BE2C (cell line): ENCODE data around the gene BACH2.

Source experiments
- DNase-seq: peaks from one replicate; pipeline ENCODE4 v3.0.0-alpha.2; 2020
- H3K27me3 ChIP-seq: fragments of 250-450 bp; sonication (Bioruptor Pico); 2 replicates; pipeline ENCODE4 v1.5.1; 2020; ENCODE audit warnings: mild to moderate bottlenecking
- H3K36me3 ChIP-seq: fragments of 250-450 bp; sonication (Bioruptor Pico); 2 replicates; pipeline ENCODE4 v1.5.1; 2020; ENCODE audit warnings: mild to moderate bottlenecking
- H3K4me1 ChIP-seq: fragments of 250-450 bp; sonication (Bioruptor Pico); 2 replicates; pipeline ENCODE4 v1.5.1; 2020
- H3K4me3 ChIP-seq: 2 replicates; pipeline ENCODE4 v1.5.1; 2011; ENCODE audit warnings: low read depth, low read length
- H3K9me3 ChIP-seq: fragments of 250-450 bp; sonication (Bioruptor Pico); 2 replicates; pipeline ENCODE4 v1.5.1; 2020
- TF ChIP-seq, protein P1 (sequence below): IDR thresholded peaks from 2 replicates; pipeline ENCODE4 v1.5.1; 2012; ENCODE audit warnings: mild to moderate bottlenecking, low read depth, low read length

The BACH2 gene

DNA sequence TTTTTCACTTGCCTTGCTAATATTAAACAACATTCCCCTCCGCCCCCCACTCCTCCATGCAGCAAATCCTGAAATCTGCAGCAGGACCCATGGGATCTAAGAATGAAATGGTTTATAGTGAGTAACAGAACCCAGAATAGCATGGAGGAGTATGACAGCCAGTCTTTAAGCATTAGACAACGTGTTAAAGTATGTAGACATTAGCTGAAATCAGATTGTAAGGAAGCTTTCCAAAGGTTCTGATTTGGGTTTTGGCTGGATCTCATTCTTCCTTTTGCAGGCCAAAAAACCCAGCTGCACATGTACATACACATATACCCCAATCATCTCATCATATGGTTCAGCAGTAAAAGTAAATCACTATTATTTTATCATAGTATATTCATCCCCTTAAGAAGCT is 275.9 kb downstream of the BACH2 start:
- TF ChIP-seq, protein P1, sequence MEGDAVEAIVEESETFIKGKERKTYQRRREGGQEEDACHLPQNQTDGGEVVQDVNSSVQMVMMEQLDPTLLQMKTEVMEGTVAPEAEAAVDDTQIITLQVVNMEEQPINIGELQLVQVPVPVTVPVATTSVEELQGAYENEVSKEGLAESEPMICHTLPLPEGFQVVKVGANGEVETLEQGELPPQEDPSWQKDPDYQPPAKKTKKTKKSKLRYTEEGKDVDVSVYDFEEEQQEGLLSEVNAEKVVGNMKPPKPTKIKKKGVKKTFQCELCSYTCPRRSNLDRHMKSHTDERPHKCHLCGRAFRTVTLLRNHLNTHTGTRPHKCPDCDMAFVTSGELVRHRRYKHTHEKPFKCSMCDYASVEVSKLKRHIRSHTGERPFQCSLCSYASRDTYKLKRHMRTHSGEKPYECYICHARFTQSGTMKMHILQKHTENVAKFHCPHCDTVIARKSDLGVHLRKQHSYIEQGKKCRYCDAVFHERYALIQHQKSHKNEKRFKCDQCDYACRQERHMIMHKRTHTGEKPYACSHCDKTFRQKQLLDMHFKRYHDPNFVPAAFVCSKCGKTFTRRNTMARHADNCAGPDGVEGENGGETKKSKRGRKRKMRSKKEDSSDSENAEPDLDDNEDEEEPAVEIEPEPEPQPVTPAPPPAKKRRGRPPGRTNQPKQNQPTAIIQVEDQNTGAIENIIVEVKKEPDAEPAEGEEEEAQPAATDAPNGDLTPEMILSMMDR, result no peak
- no peaks in the 10 kb centered on the region for H3K27me3 ChIP-seq
- H3K4me3 ChIP-seq, result no peak overlapping the region
- H3K4me1 ChIP-seq, result peaks cover 9% of the 10 kb centered on the region
- no peak for DNase-seq
- no peaks in the 10 kb centered on the region; the same call in 1 of the 2 replicates for H3K9me3 ChIP-seq
- H3K36me3 ChIP-seq, result no peaks in the 10 kb centered on the region

DNA sequence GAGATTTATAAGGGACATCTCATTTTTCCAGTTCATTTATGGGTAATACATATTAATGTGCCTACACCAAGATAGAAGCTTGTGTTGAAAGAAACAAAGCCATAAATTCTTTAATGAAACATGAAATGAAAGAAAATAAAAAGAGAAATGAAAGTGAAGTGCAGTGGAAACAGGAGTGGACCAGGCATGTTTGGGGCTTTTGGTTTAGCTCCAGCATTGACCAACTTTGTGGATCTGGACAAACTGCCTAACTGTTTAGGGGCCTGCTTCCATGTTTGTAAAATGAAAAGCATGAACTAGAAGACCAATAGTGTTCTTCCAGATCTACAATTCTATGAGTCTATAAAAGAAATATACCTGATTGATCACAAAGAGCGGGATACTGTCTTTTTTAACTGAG is 277.4 kb downstream of the BACH2 start:
- Histone ChIP-seq H3K36me3 (no peaks in the 10 kb centered on the region), H3K4me1 (no peaks in the 10 kb centered on the region), H3K27me3 (no peaks in the 10 kb centered on the region), H3K9me3 (no peaks in the 10 kb centered on the region; the same call in 1 of the 2 replicates), H3K4me3 (no peak overlapping the region)
- TF ChIP-seq, protein P1, result no peak
- DNase-seq, result no peak

DNA sequence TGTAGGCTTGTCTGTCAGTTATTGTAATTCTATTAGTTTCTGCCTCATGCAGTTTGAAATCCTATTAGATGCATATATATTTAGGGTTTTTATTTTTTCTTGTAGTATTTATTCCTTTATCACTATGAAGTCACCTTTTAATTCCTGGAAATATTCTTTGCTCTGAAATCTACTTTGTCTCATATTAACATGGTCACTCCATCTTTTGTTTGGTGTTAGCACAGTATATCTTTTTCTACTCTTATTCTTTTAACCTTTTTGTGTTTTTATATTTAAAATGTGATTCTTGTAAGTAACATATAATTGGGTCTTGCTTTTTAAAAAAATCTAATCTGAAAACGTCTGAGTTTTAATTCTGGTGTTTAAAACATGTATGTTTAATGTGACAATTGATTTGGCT is 280.8 kb downstream of the BACH2 start:
- Histone ChIP-seq H3K4me1 (no peaks in the 10 kb centered on the region), H3K36me3 (no peaks in the 10 kb centered on the region), H3K27me3 (no peaks in the 10 kb centered on the region), H3K4me3 (no peak overlapping the region), H3K9me3 (no peaks in the 10 kb centered on the region; the same call in 1 of the 2 replicates)
- DNase-seq, result no peak
- TF ChIP-seq, protein P1, result no peak

DNA sequence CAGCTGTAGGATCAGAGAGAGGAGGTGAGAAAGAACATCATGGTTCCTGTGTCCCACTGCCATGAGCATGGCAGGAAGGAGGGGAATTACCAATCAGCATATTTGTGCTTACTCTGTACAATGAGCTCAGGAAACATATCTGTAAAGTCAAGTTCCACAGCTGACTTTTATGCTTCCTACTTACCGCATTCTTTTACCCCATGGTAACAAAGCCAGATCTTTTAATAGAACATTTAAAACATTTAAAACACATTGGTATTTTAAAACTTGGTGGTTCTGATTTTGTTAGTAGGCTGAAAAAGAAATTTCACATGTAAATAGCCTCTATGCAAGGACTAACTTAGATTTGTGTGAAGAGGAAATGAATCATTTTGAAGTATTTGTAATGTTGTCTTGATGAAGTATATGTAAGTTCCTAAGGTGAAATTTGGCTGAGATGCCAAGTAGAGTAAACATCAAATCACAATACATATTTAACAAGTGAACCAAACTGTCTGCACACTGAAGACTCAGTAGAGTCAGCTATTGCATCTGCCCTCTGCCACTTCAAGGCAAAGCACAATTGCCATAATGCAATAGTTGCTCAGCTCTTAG is 287.6 kb downstream of the BACH2 start:
- H3K27me3 ChIP-seq, result no peaks in the 10 kb centered on the region
- TF ChIP-seq, protein P1, result no peak
- H3K36me3 ChIP-seq, result no peaks in the 10 kb centered on the region

DNA sequence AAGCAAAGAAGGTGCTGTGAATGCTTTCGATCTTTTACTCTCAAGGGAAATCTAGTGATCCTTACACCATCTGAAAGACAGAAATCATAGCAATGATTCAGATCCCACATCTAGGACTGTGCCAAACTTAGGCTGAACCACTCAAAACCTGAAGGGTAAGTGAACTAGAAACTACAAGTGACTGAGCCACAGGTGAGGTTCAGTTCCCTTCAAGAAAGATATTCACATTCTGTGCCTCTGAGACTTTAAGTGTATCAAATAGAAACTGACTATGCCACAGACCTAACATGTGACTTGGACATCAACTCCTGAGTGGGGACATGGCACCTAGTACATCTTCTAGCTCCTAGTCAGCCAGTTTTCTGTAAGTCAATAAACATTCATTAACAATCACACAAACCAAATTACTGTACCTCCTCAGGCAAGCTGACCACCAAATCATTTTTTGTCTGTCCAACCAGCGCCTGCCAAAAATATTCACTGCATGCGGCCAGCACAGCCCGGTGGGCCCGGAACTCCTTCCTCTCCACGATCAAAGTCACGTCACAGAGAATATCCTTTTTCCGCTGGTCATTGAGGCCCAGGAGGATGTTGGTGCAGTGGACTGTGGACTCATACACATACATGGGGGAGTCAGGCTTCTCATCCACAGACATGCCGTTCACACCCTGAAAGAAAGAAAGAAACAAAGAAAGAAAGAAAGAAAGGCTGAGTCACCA is 288.3 kb downstream of the BACH2 start:
- H3K4me3 ChIP-seq, result no peak overlapping the region
- H3K36me3 ChIP-seq, result no peaks in the 10 kb centered on the region
- H3K27me3 ChIP-seq, result no peaks in the 10 kb centered on the region
- TF ChIP-seq, protein P1, result no peak
- H3K4me1 ChIP-seq, result no peaks in the 10 kb centered on the region
- DNase-seq, result no peak
- no peaks in the 10 kb centered on the region; the same call in 1 of the 2 replicates for H3K9me3 ChIP-seq

More for the DNA sequence above, 287.6 kb downstream of the BACH2 start:
- Histone ChIP-seq H3K9me3 (no peaks in the 10 kb centered on the region; the same call in 1 of the 2 replicates), H3K4me1 (no peaks in the 10 kb centered on the region), H3K4me3 (no peak overlapping the region)
- no peak for DNase-seq
